Measurements from ENCODE around the gene WIZ.

Gene WIZ

GRCh38 chr19:15437355-15438123, 12.2 kb downstream of the WIZ start:
- no peaks in the 10 kb centered on the region for H3K27me3 Mint-ChIP-seq
- no peaks in the 10 kb centered on the region for H3K9me3 Mint-ChIP-seq
- H3K4me1 Mint-ChIP-seq: peaks cover 10% of the 10 kb centered on the region
- ATAC-seq (replicated peaks; ENCODE audit: extremely low read depth, poor library complexity, severe bottlenecking) (no peak), DNase-seq (ENCODE audit: low spot score in 2 of 2) (no peak)
- no peak overlapping the region for H3K27ac Mint-ChIP-seq (ENCODE audit: low read depth)
- peaks cover 4% of the 10 kb centered on the region for H3K36me3 Mint-ChIP-seq (ENCODE audit: insufficient read depth)
- no peak overlapping the region for H3K4me3 Mint-ChIP-seq

GRCh38 chr19:15436826-15437110, 13.0 kb downstream of the WIZ start:
- Mint-ChIP-seq H3K27ac (ENCODE audit: low read depth) (no peak overlapping the region), H3K36me3 (ENCODE audit: insufficient read depth) (peaks cover 7% of the 10 kb centered on the region), H3K4me1 (peaks cover 13% of the 10 kb centered on the region), H3K27me3 (no peaks in the 10 kb centered on the region), H3K4me3 (no peak overlapping the region), H3K9me3 (no peaks in the 10 kb centered on the region)
- DNase-seq (ENCODE audit: low spot score in 2 of 2): no peak
- no peak for ATAC-seq (replicated peaks; ENCODE audit: extremely low read depth, poor library complexity, severe bottlenecking)

- H3K9me3 Mint-ChIP-seq: no peaks in the 10 kb centered on the region
- DNase-seq (ENCODE audit: low spot score in 2 of 2) (no peak), ATAC-seq (replicated peaks; ENCODE audit: extremely low read depth, poor library complexity, severe bottlenecking) (no peak)
- H3K4me1 Mint-ChIP-seq: peaks cover 18% of the 10 kb centered on the region
- no peak overlapping the region for H3K4me3 Mint-ChIP-seq
- H3K27me3 Mint-ChIP-seq: no peaks in the 10 kb centered on the region
- H3K36me3 Mint-ChIP-seq (ENCODE audit: insufficient read depth): peaks cover 7% of the 10 kb centered on the region
- no peak overlapping the region for H3K27ac Mint-ChIP-seq (ENCODE audit: low read depth)
Measured at GRCh38 chr19:15436012-15436825, 13.5 kb downstream of the WIZ start.

GRCh38 chr19:15433519-15434069, 16.2 kb downstream of the WIZ start:
- ATAC-seq (replicated peaks; ENCODE audit: extremely low read depth, poor library complexity, severe bottlenecking) (no peak), DNase-seq (ENCODE audit: low spot score in 2 of 2) (no peak)
- H3K4me3 Mint-ChIP-seq: peak overlapping the region; percentile 96
- peaks cover 26% of the 10 kb centered on the region for H3K4me1 Mint-ChIP-seq
- no peaks in the 10 kb centered on the region for H3K27me3 Mint-ChIP-seq
- H3K27ac Mint-ChIP-seq (ENCODE audit: low read depth): peak overlapping the region; percentile 95
- no peaks in the 10 kb centered on the region for H3K9me3 Mint-ChIP-seq
- peaks cover 13% of the 10 kb centered on the region for H3K36me3 Mint-ChIP-seq (ENCODE audit: insufficient read depth)

GRCh38 chr19:15432629-15433518, 16.9 kb downstream of the WIZ start:
- peaks cover 26% of the 10 kb centered on the region for H3K4me1 Mint-ChIP-seq
- H3K36me3 Mint-ChIP-seq (ENCODE audit: insufficient read depth): peaks cover 13% of the 10 kb centered on the region
- no peaks in the 10 kb centered on the region for H3K9me3 Mint-ChIP-seq
- H3K4me3 Mint-ChIP-seq: peak overlapping the region; percentile 96
- H3K27me3 Mint-ChIP-seq: no peaks in the 10 kb centered on the region
- H3K27ac Mint-ChIP-seq (ENCODE audit: low read depth): peak overlapping the region; percentile 95
- peak; percentile 88 for ATAC-seq (replicated peaks; ENCODE audit: extremely low read depth, poor library complexity, severe bottlenecking)
- peak; percentile 80 to 88 for DNase-seq (ENCODE audit: low spot score in 2 of 2)

GRCh38 chr19:15432018-15432494, 17.7 kb downstream of the WIZ start:
- Mint-ChIP-seq H3K27ac (ENCODE audit: low read depth) (peak overlapping the region; percentile 95), H3K27me3 (no peaks in the 10 kb centered on the region), H3K9me3 (no peaks in the 10 kb centered on the region), H3K4me3 (peak overlapping the region; percentile 99), H3K36me3 (ENCODE audit: insufficient read depth) (peaks cover 13% of the 10 kb centered on the region), H3K4me1 (peaks cover 32% of the 10 kb centered on the region)
- no peak for DNase-seq (ENCODE audit: low spot score in 2 of 2)
- no peak for ATAC-seq (replicated peaks; ENCODE audit: extremely low read depth, poor library complexity, severe bottlenecking)

DNA sequence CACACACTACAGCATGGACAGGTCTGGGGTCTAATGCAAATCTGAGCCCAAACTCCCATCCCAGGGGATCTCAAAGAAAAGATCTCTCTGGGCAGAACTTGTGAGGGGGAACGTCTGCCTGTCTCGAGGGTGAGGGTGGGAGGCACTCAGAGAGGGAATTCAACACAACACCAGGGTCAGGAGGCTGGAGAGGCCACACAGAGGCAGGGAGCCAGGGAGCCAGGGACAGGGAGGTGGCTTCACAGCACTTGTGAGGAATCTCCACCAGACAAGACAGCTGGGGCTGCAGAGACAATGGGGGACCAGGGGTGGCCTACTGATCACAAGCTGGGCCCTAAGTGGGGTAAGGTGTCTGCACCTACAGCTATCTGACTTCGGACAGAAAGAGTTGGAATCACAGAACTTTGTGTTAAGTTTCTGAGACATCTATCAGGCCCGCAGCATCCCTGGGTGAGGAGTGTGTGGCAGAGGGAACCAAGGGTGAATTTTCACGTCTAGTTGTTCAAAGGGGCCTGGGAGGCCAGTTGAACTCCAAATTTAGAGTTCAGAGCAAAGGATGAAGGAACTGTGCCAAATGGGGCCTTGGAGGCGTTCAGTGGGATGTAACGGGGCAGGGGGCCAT, 18.2 kb downstream of the WIZ start:
- Mint-ChIP-seq H3K4me1 (peaks cover 32% of the 10 kb centered on the region), H3K9me3 (no peaks in the 10 kb centered on the region), H3K4me3 (peak overlapping the region; percentile 99), H3K36me3 (ENCODE audit: insufficient read depth) (peaks cover 13% of the 10 kb centered on the region), H3K27ac (ENCODE audit: low read depth) (peak overlapping the region; percentile 95), H3K27me3 (no peaks in the 10 kb centered on the region)
- ATAC-seq (replicated peaks; ENCODE audit: extremely low read depth, poor library complexity, severe bottlenecking) (no peak), DNase-seq (ENCODE audit: low spot score in 2 of 2) (no peak)

DNA sequence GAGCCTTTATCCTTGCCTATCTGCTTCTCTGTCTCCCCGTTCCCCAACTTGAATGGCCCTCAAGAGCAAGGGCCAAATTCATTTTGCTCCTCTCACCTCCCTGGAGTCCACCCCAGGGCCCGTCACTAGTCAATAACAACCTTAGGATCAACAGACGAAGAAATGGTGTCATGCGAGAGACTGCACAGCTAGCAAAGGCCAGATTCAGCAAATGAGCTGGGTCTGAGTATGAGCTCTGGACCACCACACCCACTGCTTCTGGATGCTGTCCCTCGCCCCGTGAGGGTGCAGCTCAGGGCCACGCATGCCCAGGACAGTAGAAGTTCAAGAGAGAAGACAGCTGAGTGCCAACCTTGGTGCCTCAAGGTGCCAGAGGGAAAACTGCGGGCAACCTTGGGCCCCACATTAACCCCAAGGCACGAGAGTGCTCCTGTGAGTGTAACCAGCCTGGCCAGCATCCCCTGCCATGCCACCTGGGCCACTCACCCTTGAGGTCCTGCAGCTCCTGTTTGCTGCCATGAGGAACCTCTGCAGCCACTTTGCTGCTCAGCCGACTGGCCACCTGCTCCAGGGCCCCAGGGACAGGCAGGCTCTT, 19.1 kb downstream of the WIZ start:
- H3K36me3 Mint-ChIP-seq (ENCODE audit: insufficient read depth): peaks cover 16% of the 10 kb centered on the region
- no peaks in the 10 kb centered on the region for H3K27me3 Mint-ChIP-seq
- no peaks in the 10 kb centered on the region for H3K9me3 Mint-ChIP-seq
- DNase-seq (ENCODE audit: low spot score in 2 of 2) (no peak), ATAC-seq (replicated peaks; ENCODE audit: extremely low read depth, poor library complexity, severe bottlenecking) (no peak)
- H3K4me3 Mint-ChIP-seq: peak overlapping the region; percentile 99
- H3K27ac Mint-ChIP-seq (ENCODE audit: low read depth): peak overlapping the region; percentile 24
- H3K4me1 Mint-ChIP-seq: peaks cover 32% of the 10 kb centered on the region

- no peaks in the 10 kb centered on the region for H3K9me3 Mint-ChIP-seq
- DNase-seq (ENCODE audit: low spot score in 2 of 2): no peak
- H3K27ac Mint-ChIP-seq (ENCODE audit: low read depth): peak overlapping the region; percentile 24
- H3K36me3 Mint-ChIP-seq (ENCODE audit: insufficient read depth): peaks cover 19% of the 10 kb centered on the region
- peaks cover 32% of the 10 kb centered on the region for H3K4me1 Mint-ChIP-seq
- ATAC-seq (replicated peaks; ENCODE audit: extremely low read depth, poor library complexity, severe bottlenecking): no peak
- H3K27me3 Mint-ChIP-seq: no peaks in the 10 kb centered on the region
- no peak overlapping the region for H3K4me3 Mint-ChIP-seq
Measured at GRCh38 chr19:15429825-15430467, 19.8 kb downstream of the WIZ start.

GRCh38 chr19:15428956-15429824, 20.6 kb downstream of the WIZ start:
- peaks cover 19% of the 10 kb centered on the region for H3K36me3 Mint-ChIP-seq (ENCODE audit: insufficient read depth)
- DNase-seq (ENCODE audit: low spot score in 2 of 2): no peak
- H3K4me3 Mint-ChIP-seq: no peak overlapping the region
- H3K9me3 Mint-ChIP-seq: no peaks in the 10 kb centered on the region
- H3K27ac Mint-ChIP-seq (ENCODE audit: low read depth): no peak overlapping the region
- ATAC-seq (replicated peaks; ENCODE audit: extremely low read depth, poor library complexity, severe bottlenecking): no peak
- peaks cover 32% of the 10 kb centered on the region for H3K4me1 Mint-ChIP-seq
- no peaks in the 10 kb centered on the region for H3K27me3 Mint-ChIP-seq

Measured in central memory CD8-positive, alpha-beta T cell (primary cell).